HepG2 (cell line): ENCODE results near the gene CTRB2. TPM values are rescaled to one million over a fixed set of nuclear protein-coding genes. Genes with fewer than 3 reads are reported as not detected.

Experiments
- ATAC-seq: fragments of 200-7000 bp; cut with Tn5 transposase; 3 replicates; pipeline ENCODE4 v1.9.1; 2020; ENCODE audit warnings: mild to moderate bottlenecking, moderate library complexity
- BruUV-seq: library from RNA; stranded (reverse); fragments of 400-500 nt; replicated peaks from 2 replicates; lab custom pipeline; 2021; lab: Mats Ljungman, UMichigan
- CTCF ChIA-PET: fragments of 300-600 bp; formaldehyde crosslinking; extraction: SDS; loops from one replicate; lab custom pipeline; 2021; ENCODE audit warnings: low total read pairs, inconsistent platforms, low intra/inter-chr PET ratio; lab: Yijun Ruan, JAX
- POLR2A ChIA-PET: fragments of 350-600 bp; sonication (Branson Sonifier 250); formaldehyde crosslinking; loops from one replicate; lab custom pipeline; 2020; ENCODE audit warnings: antibody characterized with exemption, inconsistent platforms; lab: Yijun Ruan, JAX
- DNase-seq: peaks from one replicate; pipeline ENCODE4 v3.0.0-alpha.2; 2015; ENCODE audit warnings: low spot score
- FAIRE-seq: peaks from 3 replicates; lab custom pipeline; 2011; peaks lifted over from hg19 to GRCh38; lab: Jason Lieb, UNC
- H2AFZ ChIP-seq: one replicate; pipeline ENCODE4 v1.6.1; 2011; ENCODE audit warnings: low read length, inconsistent platforms
- H3K27ac ChIP-seq: fragments of 300-600 bp; 3 replicates; pipeline ENCODE4 v1.8.0; 2011; ENCODE audit warnings: mixed run types, mild to moderate bottlenecking, mixed read lengths, low read length, inconsistent platforms; ENCODE audit not compliant: insufficient read depth; ENCODE audit errors: extremely low read length
- H3K27me3 ChIP-seq, 2 experiments: fragments of 200-600 bp in 1 of 2; 2 replicates in 1 of 2; 3 replicates in 1 of 2; pipeline versions ENCODE4 v1.6.0 to v1.8.0; 2011; ENCODE audit warnings: low read length in 2 of 2, mild to moderate bottlenecking in 2 of 2, moderate library complexity in 2 of 2, inconsistent platforms in 1 of 2; ENCODE audit not compliant: insufficient read depth in 2 of 2, control insufficient read depth in 1 of 2
- H3K36me3 ChIP-seq, 2 experiments: fragments of 200-600 bp in 1 of 2; replicated peaks in 1 of 2; 2 replicates in 1 of 2; 3 replicates in 1 of 2; pipeline versions ENCODE4 v1.5.1 to v1.8.0; 2011; ENCODE audit warnings: low read length in 2 of 2, inconsistent platforms in 1 of 2; ENCODE audit not compliant: insufficient read depth in 2 of 2, control insufficient read depth in 1 of 2
- H3K4me1 ChIP-seq: 2 replicates; pipeline ENCODE4 v1.5.1; 2012; ENCODE audit warnings: low read length, inconsistent platforms; ENCODE audit not compliant: insufficient read depth
- H3K4me2 ChIP-seq: 2 replicates; pipeline ENCODE4 v1.6.0; 2011; ENCODE audit warnings: low read depth, low read length, inconsistent platforms
- H3K4me3 ChIP-seq, 3 experiments: fragments of 200-600 bp in 1 of 3; sonication (generic), shearing (Covaris generic) in 1 of 3; replicated peaks in 1 of 3; 2 replicates each; pipeline ENCODE4 v1.5.1; 2011 to 2016; ENCODE audit warnings: low read length in 3 of 3, inconsistent platforms in 2 of 3, low read depth in 2 of 3, mild to moderate bottlenecking in 2 of 3, control low read depth in 1 of 3, mixed read lengths in 1 of 3; ENCODE audit not compliant: insufficient read depth in 1 of 3
- H3K79me2 ChIP-seq: one replicate; pipeline ENCODE4 v1.6.1; 2011; ENCODE audit warnings: low read length, inconsistent platforms; ENCODE audit not compliant: insufficient read depth
- H3K9ac ChIP-seq: 2 replicates; pipeline ENCODE4 v1.6.0; 2011; ENCODE audit warnings: mild to moderate bottlenecking, low read depth, low read length, inconsistent platforms; ENCODE audit not compliant: insufficient read depth
- H3K9me3 ChIP-seq: 2 replicates; pipeline ENCODE4 v1.5.1; 2012; ENCODE audit warnings: mild to moderate bottlenecking, low read length
- H4K20me1 ChIP-seq: 2 replicates; pipeline ENCODE4 v1.6.0; 2011; ENCODE audit warnings: inconsistent platforms, mild to moderate bottlenecking, low read length, moderate library complexity; ENCODE audit not compliant: insufficient read depth
- POLR2G ChIP-seq: fragments of 200-400 bp; formaldehyde crosslinking; IDR thresholded peaks from 2 replicates; pipeline ENCODE4 v1.6.1; 2018; ENCODE audit warnings: mild to moderate bottlenecking, low read depth, low read length, moderate library complexity
- RBM22 ChIP-seq: fragments of 200-400 bp; formaldehyde crosslinking; optimal IDR thresholded peaks from 2 replicates; pipeline ENCODE3; 2017; ENCODE audit warnings: mild to moderate bottlenecking, low read length, moderate library complexity
- ZBTB7B ChIP-seq: sonication (generic); formaldehyde crosslinking; IDR thresholded peaks from 2 replicates; pipeline ENCODE4 v1.4.0; 2020; ENCODE audit warnings: missing genetic modification reagents
- ZNF264 ChIP-seq: sonication (generic); formaldehyde crosslinking; IDR thresholded peaks from 2 replicates; pipeline ENCODE4 v1.4.0; 2020; ENCODE audit warnings: missing genetic modification reagents
- ZNF530 ChIP-seq: sonication (generic); formaldehyde crosslinking; IDR thresholded peaks from 2 replicates; pipeline ENCODE4 v1.5.0; 2020; ENCODE audit warnings: low read depth, mild to moderate bottlenecking, missing genetic modification reagents
- ZNF746 ChIP-seq: sonication (generic); formaldehyde crosslinking; IDR thresholded peaks from 2 replicates; pipeline ENCODE4 v1.8.0; 2022; ENCODE audit warnings: mild to moderate bottlenecking, missing genetic modification reagents
- WGBS: methylation state at CpG from one replicate; pipeline ENCODE4 v1.1.6; 2017; ENCODE audit warnings: low lambda C conversion rate; 5-methylcytosine and 5-hydroxymethylcytosine counted together
- in situ Hi-C: cut with HindIII; loops from 2 replicates; pipeline ENCODE4 v1.10.0; 2017; ENCODE audit warnings: low pct_unique_long_range_greater_than_20kb; ENCODE audit not compliant: extremely low pct_ligation_motif_present
- intact Hi-C: fragments of 100-400 bp; cut with micrococcal nuclease; formaldehyde crosslinking; loops from one replicate; pipeline ENCODE4 v1.10.0; 2022; ENCODE audit not compliant: unreplicated experiment
- polyA plus RNA-seq, 8 experiments: library from polyadenylated mRNA; depleted of rRNA in 3 of 8; stranded (reverse) in 7 of 8; unstranded in 1 of 8; fragments of >200 nt; fragmentation: Illumina TruSeq in 4 of 8; extraction: Trizol in 4 of 8; gene quantifications; 2 replicates each; pipeline versions ENCODE4 v1.2.1 to v1.2.3, GENCODE V29; 2011 to 2016; ENCODE audit warnings: low read depth in 4 of 8, missing spikeins in 1 of 8, mixed read lengths in 1 of 8; ENCODE audit not compliant: insufficient read depth in 1 of 8
- total RNA-seq, 5 experiments: library from RNA; depleted of rRNA; stranded (reverse); fragments of >200 nt; fragmentation: Illumina TruSeq; extraction: Trizol; gene quantifications; 2 replicates each; pipeline ENCODE4 v1.2.3, GENCODE V29; 2016; ENCODE audit warnings: low read depth in 1 of 5

Gene CTRB2
- total and polyA plus RNA-seq, 2 of the 13 experiments (the other 11 are each of a cell fraction or from before 2014, with no cell fraction given), result 0.13 TPM; not detected in 1

DNA sequence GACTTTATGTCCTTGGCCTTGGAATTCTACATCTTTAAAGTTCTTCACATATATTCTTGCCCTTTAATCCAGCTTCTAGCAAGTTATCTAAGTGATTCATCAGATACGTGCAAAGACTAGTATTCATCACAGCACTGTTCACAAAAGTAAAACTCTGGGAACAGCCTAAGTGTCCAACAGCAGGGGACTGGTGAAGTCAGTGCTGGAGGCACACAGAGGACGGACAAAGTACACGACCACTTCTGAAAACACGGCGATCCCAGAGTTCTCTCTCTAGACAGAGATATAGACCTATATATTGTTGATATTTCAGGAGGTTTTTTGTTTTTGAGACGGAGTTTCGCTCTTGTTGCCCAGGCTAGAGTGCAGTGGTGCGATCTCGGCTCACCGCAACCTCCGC, 24.6 kb upstream of the CTRB2 start:
- DNase-seq, result no peak
- no peak overlapping the region for H3K4me2 ChIP-seq
- H3K27me3 ChIP-seq, result no peaks in the 10 kb centered on the region
- ChIA-PET POLR2A (no interaction called here), CTCF (interaction anchor here (4.4 kb wide), 1 partner anchor 154 kb away, joined by 45 read pairs; no protein-coding TSS in a partner anchor)
- H3K9me3 ChIP-seq, result no peaks in the 10 kb centered on the region
- H3K36me3 ChIP-seq, result peaks cover 42 to 52% of the 10 kb centered on the region in 2 experiments
- WGBS, result 93% methylated on average over 11 of the region's 11 CpGs
- peaks cover 5% of the 10 kb centered on the region for H4K20me1 ChIP-seq
- no peak for ATAC-seq
- intact Hi-C loops (loop anchor here (5.0 kb wide), 1 partner anchor 34 kb away; no protein-coding TSS in a partner anchor), in situ Hi-C loops (no loop called here)
- no peak overlapping the region for H3K4me3 ChIP-seq
- no peak overlapping the region for H2AFZ ChIP-seq
- peaks cover 9% of the 10 kb centered on the region for H3K4me1 ChIP-seq
- H3K79me2 ChIP-seq, result no peaks in the 10 kb centered on the region
- H3K9ac ChIP-seq, result no peak overlapping the region
- TSS peak; percentile 1 for BruUV-seq
- FAIRE-seq, result no peak
- no peak overlapping the region for H3K27ac ChIP-seq
- TF ChIP-seq RBM22 (peak; percentile 90), ZNF264 (CRISPR knock-in tag) (no peak)

GRCh38 chr16:75230471-75231110, 23.6 kb upstream of the CTRB2 start:
- H3K79me2 ChIP-seq, result no peaks in the 10 kb centered on the region
- H3K9ac ChIP-seq, result no peak overlapping the region
- H4K20me1 ChIP-seq, result peaks cover 5% of the 10 kb centered on the region
- CTCF ChIA-PET, result no interaction called here
- TF ChIP-seq ZBTB7B (CRISPR knock-in tag) (no peak), POLR2G (peak; percentile 45; the same call in 1 of the 2 replicates), ZNF746 (CRISPR knock-in tag) (no peak), ZNF530 (CRISPR knock-in tag) (no peak), RBM22 (peak; percentile 93)
- no peaks in the 10 kb centered on the region for H3K9me3 ChIP-seq
- FAIRE-seq, result no peak
- POLR2A ChIA-PET, result no interaction called here
- intact Hi-C loops (loop anchor here (5.0 kb wide), 1 partner anchor 33 kb away; no protein-coding TSS in a partner anchor), in situ Hi-C loops (no loop called here)
- ATAC-seq, result no peak
- H3K4me2 ChIP-seq, result no peak overlapping the region
- no peak for DNase-seq
- H3K36me3 ChIP-seq, result peaks cover 33 to 45% of the 10 kb centered on the region in 2 experiments
- H3K4me1 ChIP-seq, result peaks cover 9% of the 10 kb centered on the region
- no peak overlapping the region for H2AFZ ChIP-seq
- H3K27ac ChIP-seq, result no peak overlapping the region
- H3K4me3 ChIP-seq, result no peak overlapping the region
- WGBS, result 98% methylated on average over 9 of the region's 9 CpGs
- no TSS peak for BruUV-seq
- peaks cover 1 to 3% of the 10 kb centered on the region in 2 experiments; a peak in 2 of 5 replicates for H3K27me3 ChIP-seq
